COLO668 (cell line): Measurements from ENCODE around the gene CWF19L2.
"Not testable (repeated sequence)": the region's sequence is repeated elsewhere in the genome, so short reads cannot be mapped to it uniquely, and the experiment has no call there.

Experiments used
- DNase-seq: peaks from one replicate; lab custom pipeline; 2025; ENCODE audit not compliant: unreplicated experiment; lab: John Stamatoyannopoulos, UW

CWF19L2 gene

DNA sequence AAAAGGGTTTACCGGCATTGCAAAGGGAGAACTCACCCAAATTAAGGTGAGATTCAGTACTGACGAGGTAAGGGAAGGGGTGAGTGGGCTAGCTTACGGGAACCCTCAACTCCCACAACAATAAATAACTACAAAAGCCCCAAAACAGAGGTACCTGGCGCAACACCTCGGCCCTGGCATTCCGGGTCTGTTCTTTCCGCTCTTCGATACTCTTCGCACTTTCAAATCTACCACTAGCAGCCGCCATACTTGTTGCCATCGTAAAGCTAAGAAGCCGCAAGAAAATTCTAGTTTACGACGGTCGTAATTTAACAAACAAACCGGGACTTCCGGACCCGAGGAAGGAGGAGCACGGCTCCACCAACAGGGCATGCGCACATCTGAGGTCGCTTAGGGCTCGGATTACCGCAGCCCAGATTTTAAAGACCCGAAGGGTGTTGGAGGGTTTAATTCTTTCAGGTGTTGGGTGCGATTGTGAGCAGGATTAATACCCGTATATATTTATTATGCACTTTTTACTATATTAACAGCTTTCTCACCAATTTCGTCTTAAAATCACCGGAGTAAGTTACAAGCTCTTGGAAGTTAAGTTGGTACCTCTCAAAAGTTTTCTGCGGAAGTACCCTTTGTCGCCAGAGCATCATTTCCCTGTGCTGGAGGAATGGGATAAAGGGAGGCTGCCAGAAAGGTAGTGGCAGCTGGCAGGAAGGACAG lies at the start of gene CWF19L2:
CWF19L2 (minus strand) TSS at position 268 of the 714 bp plus-strand sequence; CDS start at position 259, 9 bp downstream.
- peak; percentile 84 for DNase-seq

DNA sequence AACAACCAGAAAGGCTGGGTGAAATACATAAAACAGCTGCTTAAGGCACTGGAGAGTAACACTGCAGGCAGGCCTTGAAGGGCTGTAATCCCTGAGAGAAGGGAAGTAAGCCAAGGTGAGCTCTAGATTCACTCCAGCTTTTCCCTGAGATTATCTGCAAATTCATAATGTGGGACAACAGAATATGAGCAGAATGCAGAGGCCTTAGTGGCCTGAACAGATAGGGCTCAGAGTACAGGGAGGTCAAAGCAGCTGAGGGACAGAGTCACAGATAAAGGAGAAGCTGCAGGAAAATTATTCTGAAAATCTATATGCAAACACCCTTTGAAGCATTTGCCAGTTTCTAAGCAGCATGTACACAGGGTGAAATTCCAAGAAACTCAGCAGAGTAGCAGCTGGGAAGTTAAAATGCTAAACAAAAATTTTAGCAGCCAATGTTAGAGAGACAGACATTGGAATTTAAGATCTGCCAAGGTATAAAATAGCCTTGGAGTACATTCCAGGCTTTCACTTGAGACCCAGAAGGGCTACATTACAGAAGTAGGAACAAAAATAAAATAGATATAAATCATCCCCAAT lies 48.1 kb upstream of the CWF19L2 start:
- no peak for DNase-seq

DNA sequence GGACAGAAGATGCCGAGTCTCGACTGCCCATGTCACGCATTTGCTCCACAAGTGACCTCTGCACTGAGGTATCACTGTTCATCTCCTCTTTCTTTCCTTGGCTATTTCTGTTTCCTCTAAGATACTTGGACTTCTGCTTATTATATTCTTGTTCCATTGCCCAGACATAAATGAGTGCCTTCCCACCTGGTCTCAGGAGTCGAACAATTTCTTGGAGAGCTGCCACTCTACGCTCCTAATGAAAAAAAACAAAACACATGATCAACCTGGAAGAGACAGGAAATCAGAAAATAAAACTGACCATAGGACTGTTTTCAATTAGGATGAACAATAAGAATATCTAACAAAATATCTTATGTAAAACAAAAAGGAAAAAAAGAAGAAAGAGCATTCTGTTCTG lies 47.4 kb upstream of the CWF19L2 start:
- no peak for DNase-seq

DNA sequence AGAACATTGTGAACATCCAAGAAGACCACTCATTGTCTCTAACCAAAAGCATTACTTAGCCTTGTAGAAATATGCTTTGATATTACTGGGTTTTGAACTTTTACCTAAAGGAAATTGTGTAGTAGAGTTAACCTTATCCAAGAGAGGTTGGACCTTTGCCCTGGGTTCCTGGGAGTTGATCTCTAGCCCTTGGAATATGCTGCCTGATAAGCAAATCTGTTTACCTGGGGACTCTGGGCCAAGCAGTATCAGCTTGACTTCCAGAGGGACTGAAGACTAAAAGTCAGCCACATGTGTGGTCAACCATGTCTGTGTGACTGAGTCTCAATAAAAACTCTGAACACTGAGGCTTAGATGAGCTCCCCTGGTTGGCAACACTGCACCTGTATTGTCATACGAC lies 44.1 kb upstream of the CWF19L2 start:
- no peak for DNase-seq

DNA sequence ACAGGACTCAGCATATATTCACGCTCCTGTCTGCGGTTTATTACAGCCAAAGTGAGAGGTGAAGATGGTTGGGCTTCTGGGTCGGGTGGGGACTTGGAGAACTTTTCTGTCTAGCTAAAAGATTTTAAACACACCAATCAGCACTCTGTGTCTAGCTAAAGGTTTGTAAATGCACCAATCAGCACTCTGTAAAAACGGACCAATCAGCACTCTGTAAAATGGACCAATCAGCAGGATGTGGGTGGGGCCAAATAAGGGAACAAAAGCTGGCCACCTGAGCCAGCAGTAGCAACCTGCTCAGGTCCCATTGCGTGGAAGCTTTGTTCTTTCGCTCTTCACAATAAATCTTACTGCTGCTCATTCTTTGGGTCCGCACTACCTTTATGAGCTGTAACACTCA lies 39.7 kb upstream of the CWF19L2 start:
- DNase-seq, result not testable (repeated sequence)

DNA sequence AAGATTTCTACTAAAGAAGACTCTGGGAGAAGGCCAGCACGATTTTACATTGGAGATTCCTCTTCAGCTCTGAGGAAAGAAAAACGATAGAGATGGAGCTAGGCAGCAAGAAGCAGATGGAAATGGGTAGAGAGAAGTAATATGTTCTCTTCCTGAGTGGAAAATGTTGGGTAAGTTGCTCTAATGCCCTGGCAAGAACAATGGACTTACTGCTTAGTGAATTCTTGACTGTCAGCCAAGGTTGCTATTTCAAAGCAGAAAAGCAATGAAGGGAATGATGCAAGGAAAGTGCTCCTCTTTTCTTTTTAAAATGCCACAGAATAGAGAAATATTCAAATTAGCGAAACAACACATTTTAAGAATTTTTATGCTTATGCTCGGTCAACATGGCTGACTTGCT lies 38.4 kb upstream of the CWF19L2 start:
- no peak for DNase-seq

DNA sequence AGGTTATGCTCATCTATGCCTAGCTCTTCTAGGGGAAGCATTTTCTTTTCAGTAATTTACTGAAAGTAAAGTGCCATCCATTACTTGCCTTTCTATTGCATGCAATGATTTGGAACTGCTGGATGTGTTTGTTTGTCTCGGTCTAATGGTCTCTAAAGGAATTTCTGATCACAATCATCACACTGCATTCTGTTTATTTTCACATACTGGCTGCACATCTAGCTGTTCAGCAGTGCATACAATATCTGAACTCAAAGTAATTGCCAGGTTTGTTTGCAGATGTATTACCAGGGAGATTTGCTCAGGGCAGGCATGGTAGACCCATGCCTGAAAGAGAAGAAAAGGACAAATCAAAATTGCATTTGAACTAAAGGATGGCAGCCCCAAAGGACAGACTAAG lies 36.4 kb upstream of the CWF19L2 start:
- DNase-seq, result no peak

DNA sequence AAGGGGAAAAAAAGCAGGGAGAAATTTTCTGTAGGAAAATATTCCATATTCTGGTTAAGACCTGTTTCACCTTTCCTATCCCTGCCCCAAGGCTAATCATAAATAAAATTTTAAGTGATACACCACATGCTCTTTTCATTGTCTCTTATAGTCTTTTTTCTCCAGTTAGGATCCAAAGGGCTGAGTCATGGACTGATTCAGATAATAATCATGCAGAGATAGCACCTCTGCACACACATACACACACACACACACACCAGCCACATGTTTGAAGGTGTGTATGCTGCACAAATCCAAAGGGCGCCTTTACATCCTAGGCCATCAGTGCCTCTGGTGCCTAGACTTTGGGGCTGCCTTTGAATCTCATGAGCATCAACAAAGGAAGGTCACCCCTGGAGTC lies 35.5 kb upstream of the CWF19L2 start:
- DNase-seq, result no peak

DNA sequence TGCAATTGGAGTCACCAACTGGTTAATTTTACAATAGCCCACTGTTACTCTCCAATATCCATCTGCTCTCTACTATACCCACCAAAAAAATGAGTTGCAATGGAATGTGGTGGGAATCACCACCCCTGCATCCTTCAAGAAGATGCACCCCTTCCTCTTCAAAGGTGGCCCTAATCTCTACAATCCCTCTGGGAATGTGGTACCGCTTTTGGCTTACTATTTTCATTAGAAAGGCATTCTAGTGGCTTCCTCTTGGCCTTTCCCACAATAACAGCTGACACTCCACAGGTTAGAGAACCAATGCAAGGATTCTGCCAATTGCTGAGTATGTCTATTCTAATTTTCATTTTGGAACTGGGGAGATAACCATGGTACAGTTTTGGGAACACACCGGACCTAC lies 33.2 kb upstream of the CWF19L2 start:
- DNase-seq, result no peak

DNA sequence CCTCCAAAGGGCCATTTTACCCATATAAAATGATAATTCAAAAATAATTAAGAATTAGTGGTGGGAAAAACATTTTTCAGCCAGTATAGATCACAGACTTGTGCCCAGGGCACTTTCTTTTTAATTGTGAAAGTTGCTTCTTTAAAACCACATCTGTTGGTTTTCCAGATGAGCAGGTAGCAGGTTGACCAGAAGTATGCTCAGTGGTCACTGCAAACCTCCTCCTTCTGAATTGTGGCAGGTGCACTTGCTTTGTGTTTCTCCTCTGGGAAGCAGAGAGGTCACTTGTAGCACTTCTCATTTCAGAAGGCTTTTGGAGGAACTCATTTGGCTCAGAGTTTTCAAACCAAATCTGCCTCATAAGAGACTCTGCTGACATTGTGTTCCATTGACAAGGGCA lies 24.6 kb upstream of the CWF19L2 start:
- DNase-seq, result no peak

DNA sequence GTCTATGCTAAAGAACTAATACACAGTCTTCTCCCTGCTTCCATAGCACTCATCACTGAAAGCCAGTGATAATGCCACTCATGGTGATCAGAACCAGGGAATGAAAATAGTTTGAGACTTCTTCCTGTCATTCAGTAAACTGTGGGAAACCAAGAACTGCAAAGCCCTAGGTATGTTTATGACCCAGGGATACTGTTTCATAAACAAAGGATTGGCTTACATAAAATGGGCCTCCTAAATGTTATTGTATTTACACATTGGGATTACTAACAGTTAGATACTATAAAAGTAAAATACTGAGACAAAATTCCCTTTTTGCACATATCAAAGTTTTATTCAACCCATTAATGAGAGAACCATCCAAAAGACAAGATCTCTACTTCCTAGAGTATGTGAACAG lies 21.3 kb upstream of the CWF19L2 start:
- DNase-seq, result no peak

DNA sequence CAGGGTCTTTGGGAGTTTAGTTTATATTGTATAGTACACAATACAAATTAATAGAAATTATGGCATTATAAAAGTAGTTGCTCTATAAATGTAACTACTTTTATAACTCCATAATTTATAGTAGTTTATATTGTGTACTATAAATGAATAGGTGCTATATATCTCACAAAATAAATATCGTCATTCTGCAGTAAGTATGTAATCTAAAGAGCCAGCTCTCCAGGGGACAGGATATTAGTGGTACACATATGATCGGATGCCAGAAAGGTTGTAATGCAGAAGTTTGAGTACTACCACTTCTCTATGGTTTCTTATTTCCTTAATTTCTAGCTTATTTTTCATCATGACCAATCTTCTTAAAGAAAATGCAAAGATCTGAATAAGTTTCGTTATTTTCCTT lies 20.2 kb upstream of the CWF19L2 start:
- DNase-seq, result no peak

DNA sequence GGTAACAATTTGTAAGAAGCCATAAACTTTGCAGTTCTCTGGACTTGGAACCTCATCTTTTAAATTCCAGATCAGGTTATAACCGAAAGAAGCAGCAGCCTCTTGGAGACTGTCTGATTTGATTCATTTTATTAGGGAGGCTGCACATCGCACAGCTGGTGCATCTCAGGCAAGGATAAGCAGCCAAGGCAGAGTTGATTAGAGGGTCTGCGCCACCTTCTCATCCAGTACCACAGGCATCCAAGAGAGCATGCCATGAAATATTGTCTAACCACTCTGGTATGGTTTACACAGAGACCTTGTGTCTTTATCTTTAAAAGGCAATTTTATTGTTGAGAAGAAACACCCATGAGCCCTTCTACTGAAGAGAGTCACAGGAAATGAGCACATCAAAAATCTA lies 16.2 kb upstream of the CWF19L2 start:
- no peak for DNase-seq

DNA sequence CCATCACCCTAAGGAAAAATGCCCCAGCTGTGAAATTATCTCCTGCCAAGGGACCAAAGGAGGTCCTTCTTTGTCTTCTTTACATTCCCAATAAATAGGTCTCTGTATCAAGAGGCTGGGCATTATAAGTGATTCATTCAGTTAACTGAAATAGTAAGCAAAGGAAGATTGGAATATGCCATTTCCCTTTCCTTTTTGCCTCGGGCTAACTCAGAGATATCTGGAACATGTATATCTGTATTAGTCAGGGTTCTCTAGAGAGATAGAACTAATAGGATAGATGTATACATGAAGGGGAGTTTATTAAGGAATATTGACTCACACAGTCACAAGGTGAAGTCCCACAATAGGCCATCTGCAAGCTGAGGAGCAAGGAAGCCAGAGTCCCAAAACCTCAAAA lies 15.3 kb upstream of the CWF19L2 start:
- no peak for DNase-seq

DNA sequence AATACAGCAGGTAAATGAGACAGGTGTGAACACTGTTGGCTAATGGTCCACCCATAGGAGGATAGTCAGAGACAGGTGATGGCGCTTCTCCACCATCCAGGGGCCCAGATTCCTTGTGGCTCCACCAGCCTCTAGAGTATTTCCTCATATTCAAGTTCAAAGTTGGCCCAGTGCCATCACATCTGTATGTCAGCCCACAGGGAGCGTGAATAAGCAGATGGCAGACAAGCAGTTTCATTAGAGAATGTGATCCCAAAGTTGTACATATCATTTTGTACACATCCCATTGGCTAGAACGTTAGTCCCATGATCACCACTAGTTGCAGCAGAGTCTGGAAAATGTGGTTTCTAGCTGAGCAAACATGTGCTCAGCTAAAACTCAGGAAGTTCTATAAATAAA lies 11.0 kb upstream of the CWF19L2 start:
- peak; percentile 5 for DNase-seq

DNA sequence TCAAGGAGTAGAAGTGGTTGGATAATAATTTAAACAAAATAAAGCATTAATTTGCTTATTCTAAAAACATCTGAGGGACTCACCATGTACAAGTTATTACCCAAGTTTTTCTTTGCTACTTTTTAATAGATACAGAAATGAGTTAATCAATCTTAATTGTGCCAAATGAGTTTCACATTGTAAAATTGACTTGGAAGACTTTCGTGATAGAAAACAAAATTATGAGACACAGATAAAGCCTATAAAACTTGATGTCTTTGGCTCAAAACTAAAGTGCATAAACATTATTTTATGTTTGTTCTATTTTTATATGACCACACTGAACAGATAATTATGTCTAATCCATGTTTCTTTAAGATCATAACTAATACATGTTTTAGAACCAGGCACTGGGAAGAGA lies 10.1 kb upstream of the CWF19L2 start:
- no peak for DNase-seq

DNA sequence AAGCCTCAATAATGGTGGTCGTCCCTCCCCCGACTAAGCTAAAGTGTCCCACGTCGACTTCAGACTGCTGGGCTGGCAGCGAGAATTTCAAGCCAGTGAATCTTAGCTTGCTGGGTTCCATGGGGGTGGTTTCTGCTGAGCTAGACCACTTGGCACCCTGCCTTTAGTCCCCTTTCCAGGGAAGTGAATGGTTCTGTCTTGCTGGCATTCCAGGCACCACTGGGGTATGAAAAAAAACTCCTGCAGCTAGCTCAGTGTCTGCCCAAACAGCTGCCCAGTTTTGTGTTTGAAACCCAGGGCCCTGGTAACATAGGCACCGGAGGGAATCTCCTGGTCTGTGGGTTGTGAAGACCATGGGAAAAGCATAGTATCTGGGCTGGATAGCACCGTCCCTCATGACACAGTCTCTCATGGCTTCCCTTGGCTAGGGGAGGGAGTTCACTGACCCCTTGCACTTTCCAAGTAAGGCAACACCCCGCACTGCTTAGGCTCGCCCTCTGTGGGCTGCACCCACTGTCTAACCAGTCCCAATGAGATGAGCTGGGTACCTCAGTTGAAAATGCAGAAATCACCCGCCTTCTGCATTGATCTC lies 8.7 kb upstream of the CWF19L2 start:
- not testable (repeated sequence) for DNase-seq

DNA sequence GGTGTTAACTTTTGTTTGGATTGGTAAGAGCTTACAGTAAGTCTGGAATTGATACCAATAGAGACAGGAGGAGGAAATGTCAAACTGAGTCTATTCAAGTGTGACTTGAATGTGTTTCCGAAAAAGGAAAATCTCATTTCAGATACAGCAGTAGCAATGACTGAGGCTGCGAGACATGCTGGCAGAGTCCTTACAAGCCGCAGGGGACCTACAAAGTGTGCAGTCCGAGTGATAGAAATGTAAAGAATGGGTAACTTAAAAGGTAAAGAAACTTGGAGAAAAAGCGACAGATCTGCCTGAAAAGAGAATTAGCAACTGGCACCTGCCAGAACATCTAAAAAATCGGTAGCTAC lies 444 bp downstream of the CWF19L2 start:
- no peak for DNase-seq

DNA sequence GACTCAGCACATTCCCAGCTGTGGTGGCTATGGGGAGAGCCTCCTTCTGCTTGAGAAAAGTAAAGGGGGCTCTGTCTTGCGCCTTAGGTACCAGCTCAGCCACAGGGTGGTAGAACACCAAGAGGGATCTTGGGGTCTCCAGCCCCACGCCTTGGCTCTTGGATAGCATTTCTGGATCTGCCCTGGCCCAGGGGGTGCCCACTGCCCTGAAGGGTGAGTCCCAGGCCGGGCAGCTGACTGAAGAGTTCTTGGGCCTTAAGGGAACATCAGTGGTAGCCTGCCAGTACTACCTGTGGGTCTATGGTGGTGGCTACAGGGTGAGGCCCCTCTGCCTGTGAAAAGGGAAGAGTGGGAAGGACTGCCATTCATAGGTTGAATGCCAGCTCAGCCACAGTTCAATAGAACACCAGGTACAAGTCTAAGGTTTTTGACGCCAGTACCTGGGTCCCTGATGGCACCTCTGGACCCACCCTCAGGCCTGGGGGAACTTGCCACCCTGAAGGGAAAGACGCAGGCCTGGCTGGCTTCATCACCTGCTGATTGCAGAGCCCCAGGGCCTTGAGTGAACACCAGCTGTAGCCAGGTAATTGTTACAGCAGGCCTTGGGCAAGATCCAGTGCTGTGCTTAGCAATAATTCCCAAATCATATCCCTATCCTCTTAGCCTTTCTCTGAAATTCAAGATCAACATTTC lies 3.9 kb downstream of the CWF19L2 start:
- DNase-seq, result no peak

DNA sequence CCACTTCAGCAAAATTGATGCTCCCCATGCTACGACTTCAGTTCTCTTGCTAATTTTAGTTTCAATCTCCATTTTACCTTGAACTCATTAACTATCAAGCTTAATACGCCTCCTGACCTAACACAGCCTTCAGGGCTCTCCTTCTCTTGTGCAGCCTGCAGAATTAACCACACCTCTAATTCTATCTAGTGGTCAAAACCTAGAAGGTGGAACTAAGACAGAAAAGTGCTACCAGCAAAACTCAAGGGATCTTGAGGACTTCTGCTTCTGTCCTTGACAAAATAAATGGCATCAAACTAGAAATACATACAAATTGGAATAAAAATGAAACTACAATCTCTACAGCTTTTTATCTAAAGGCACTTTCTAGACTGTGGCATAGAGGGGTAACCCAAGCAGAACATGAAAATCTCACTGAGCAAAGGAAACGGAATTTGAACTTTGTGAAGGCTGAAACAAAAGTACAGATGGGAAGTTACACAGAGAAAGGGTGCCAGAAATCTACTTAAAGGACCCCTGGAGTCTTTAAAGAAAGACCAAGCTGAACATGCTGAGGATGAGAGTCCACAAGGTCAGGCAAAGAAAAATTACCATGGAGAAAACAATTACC lies 10.7 kb downstream of the CWF19L2 start:
- DNase-seq, result no peak

DNA sequence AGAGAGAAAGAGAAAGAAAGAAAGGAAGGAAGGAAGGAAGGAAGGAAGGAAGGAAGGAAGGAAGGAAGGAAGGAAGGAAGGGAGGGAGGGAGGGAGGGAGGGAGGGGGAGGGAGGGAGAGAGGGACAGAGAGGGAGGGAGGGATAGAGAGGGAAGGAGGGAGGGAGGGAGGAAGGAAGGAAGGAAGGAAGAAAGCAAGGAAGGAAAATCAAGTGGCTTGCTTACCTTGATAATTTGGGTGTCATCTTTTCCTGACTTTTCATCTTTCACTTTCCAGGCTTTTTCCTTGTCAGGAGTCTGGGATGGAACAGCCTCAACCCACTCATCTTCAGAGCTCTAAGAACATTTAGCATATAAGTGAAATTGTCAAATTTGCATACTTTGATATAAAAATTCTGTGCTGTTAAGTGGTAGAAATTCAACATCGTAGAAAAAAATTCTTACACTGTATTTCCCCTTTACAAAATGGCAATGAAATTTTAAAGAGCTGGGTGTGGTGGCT lies 14.9 kb downstream of the CWF19L2 start:
- no peak for DNase-seq
